ENCODE measurements around the gene RAP1B. TPM values are rescaled to one million over a fixed set of nuclear protein-coding genes. Genes with fewer than 3 reads are reported as not detected.

RAP1B gene
- total RNA-seq = 125 and 155 TPM in 2 replicates

DNA sequence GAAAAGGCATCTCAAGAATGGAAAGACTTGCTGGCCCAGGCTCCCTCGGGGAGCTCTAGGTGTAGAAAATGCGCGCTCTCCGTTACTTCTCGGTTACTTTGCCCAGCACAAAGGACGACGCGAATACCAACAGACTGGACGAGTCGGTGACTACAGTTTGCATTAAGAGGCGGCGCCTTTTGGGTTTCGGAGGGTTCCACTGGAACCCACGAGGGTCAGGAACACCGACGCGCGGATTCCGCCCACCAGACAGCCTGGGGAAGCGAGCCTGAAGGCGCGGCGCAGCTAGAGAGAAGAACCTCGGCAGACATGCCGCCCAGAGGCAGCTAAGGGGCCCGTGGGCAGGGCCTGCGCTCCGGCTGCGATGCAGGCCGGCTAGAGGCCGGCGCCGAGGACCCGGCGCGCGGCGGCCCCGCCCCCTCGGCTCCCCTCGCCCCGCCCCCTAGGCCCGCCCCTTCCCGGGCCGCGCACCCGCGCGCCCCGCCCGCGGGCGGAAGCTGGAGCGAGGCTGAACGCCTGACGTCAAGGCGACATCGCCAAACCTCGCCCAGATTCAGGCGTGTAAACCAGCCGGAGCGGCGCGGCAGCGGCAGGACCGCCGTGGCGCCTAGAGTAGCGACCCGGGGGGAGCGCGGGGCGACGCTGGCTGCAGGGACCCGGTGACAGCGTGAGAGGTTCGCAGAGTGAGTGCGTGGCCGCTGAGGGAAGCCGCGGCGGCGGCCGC, at the start of gene RAP1B:
RAP1B (plus strand) TSS at position 530 of the 724 bp plus-strand sequence. CDS start 37,826 bp downstream, outside the sequence.
- DNase-seq (ENCODE audit: low read depth) = peak; percentile 89
- peak within 1 kb of the TSS; percentile 87 for H3K4me3 ChIP-seq (ENCODE audit: low read depth, low read length)
- TF ChIP-seq, protein P1, sequence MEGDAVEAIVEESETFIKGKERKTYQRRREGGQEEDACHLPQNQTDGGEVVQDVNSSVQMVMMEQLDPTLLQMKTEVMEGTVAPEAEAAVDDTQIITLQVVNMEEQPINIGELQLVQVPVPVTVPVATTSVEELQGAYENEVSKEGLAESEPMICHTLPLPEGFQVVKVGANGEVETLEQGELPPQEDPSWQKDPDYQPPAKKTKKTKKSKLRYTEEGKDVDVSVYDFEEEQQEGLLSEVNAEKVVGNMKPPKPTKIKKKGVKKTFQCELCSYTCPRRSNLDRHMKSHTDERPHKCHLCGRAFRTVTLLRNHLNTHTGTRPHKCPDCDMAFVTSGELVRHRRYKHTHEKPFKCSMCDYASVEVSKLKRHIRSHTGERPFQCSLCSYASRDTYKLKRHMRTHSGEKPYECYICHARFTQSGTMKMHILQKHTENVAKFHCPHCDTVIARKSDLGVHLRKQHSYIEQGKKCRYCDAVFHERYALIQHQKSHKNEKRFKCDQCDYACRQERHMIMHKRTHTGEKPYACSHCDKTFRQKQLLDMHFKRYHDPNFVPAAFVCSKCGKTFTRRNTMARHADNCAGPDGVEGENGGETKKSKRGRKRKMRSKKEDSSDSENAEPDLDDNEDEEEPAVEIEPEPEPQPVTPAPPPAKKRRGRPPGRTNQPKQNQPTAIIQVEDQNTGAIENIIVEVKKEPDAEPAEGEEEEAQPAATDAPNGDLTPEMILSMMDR (IDR thresholded peaks at IDR 0.05; ENCODE audit: insufficient read depth, low read depth, low read length) = no peak

DNA sequence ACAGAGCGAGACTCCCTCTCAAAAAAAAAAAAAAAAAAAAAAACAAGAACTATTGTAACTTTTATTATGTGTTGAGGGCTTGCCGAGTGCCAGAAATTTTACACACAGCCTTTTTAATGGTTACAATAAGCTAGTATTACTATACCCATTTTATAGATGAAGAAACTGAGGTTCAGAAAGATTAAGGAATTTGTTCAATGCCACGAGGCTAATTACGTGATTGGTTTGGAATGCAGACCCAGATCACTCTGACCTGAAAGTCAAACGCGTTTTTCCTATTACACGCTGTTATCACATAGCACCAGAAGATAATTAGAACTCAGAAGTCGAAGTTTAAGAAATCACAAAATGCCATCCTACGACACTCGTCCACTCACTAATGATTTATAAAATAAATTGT, 48.9 kb upstream of the RAP1B start:
- TF ChIP-seq, protein P1 (IDR thresholded peaks at IDR 0.05; ENCODE audit: insufficient read depth, low read depth, low read length) = no peak
- no peak for DNase-seq (ENCODE audit: low read depth)
- H3K4me3 ChIP-seq (ENCODE audit: low read depth, low read length) = no peak overlapping the region

DNA sequence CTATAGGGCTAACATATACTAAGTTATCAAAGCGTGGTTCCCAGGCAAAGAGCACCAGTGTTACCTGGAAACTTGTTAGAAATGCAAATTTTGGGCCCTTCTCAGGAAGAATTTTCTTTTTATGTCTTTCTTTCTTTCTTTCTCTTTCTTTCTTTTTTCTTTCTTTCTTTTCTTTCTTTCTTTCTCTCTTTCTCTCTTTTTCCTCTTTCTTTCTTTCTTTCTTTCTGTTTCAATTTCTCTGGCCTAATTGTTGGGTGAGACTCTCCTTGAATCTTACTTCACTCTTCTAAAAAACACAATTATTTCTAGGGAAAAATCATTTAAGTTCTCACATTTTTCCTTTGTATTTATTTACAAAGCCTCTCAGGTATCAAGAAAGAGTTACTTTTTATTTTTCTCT, 46.5 kb upstream of the RAP1B start:
- no peak overlapping the region for H3K4me3 ChIP-seq (ENCODE audit: low read depth, low read length)
- TF ChIP-seq, protein P1 (IDR thresholded peaks at IDR 0.05; ENCODE audit: insufficient read depth, low read depth, low read length) = no peak
- no peak for DNase-seq (ENCODE audit: low read depth)

DNA sequence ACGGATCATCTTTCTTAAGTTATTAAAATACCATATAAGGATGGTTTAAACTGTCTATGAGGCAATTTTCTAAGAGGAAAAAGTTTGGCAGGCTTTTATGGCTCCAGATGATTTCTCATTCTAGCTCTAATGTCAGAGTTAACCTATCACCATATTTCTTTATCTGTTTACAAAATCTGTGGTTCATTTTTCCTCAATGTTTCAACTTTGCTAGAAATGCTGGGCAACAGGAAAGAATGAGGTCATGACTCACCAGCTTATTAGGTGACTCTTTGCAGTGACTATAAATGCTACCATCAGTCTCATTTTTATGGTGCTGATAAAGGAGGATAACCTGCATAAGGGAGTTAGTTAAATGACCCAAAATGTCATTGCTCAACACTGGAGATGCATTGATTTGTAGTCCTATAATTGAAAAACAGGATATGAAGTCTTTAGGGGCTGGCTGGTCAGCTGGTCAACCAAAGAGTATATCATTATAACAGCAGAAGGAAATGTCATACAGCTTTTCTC, 45.3 kb upstream of the RAP1B start:
- TF ChIP-seq, protein P1 (IDR thresholded peaks at IDR 0.05; ENCODE audit: insufficient read depth, low read depth, low read length) = no peak
- DNase-seq (ENCODE audit: low read depth) = peak; percentile 97
- H3K4me3 ChIP-seq (ENCODE audit: low read depth, low read length) = no peak overlapping the region

DNA sequence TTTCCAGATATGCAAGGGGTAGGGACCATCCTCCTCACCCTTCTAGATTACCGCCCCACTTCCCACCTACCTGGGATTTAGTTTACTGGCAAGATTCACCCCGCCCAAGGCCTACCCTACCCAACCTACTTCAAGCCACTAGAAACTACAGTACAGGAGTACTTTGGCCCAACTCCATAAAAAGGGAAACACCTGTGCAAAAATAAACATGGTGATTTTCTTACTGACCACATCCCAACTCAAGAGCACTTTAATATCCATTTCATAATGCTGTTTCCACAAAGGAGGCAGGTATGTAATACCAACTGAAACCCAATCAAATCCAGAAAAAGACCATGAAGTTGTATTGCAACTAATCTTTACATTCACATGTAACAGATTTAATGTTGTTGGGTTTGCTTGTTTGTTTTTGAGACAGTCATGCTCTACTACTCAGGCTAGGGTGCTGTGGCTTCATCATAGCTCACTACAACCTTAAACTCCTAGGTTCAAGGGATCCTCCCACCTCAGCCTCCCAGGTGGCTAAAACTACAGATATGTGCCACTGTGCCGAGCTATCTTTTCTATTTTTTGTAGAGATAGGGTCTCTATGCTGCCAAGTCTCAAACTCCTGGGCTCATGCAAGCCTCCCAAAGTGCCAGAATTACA, 41.7 kb upstream of the RAP1B start:
- DNase-seq (ENCODE audit: low read depth) = no peak
- TF ChIP-seq, protein P1 (IDR thresholded peaks at IDR 0.05; ENCODE audit: insufficient read depth, low read depth, low read length) = no peak
- no peak overlapping the region for H3K4me3 ChIP-seq (ENCODE audit: low read depth, low read length)

DNA sequence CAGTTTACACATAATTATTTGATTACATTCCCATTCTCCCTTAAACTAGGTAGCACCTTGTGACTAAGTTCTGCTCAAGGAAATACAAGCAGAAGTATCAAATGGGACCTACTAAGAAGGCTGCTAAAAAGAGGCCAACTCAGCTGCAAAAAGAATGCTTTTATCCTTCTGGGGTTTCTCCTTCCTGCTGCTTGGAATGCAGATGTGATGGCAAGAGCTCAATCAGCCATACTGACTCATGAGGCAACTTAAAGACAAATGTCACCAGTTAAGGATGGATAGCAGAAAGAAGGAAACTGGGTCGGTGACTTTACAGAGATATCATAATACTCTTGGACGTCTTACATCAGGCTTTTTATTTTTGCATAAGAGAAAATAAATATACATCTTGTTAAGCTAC, 38.0 kb upstream of the RAP1B start:
- no peak overlapping the region for H3K4me3 ChIP-seq (ENCODE audit: low read depth, low read length)
- DNase-seq (ENCODE audit: low read depth) = no peak
- TF ChIP-seq, protein P1 (IDR thresholded peaks at IDR 0.05; ENCODE audit: insufficient read depth, low read depth, low read length) = no peak
